HG03520 (cell line): ENCODE measurements around the gene DHX34.
A peak's percentile ranks its signal among the peaks of the same experiment; 100 is the strongest.
"Not testable (repeated sequence)": the region's sequence is repeated elsewhere in the genome, so short reads cannot be mapped to it uniquely, and the experiment has no call there.

Experiments used
- ATAC-seq: cut with Tn5 transposase; IDR thresholded peaks from one replicate; pipeline ENCODE4 v1.9.1; 2021; ENCODE audit warnings: mild to moderate bottlenecking, moderate library complexity; ENCODE audit not compliant: unreplicated experiment

DHX34 gene, protein sequence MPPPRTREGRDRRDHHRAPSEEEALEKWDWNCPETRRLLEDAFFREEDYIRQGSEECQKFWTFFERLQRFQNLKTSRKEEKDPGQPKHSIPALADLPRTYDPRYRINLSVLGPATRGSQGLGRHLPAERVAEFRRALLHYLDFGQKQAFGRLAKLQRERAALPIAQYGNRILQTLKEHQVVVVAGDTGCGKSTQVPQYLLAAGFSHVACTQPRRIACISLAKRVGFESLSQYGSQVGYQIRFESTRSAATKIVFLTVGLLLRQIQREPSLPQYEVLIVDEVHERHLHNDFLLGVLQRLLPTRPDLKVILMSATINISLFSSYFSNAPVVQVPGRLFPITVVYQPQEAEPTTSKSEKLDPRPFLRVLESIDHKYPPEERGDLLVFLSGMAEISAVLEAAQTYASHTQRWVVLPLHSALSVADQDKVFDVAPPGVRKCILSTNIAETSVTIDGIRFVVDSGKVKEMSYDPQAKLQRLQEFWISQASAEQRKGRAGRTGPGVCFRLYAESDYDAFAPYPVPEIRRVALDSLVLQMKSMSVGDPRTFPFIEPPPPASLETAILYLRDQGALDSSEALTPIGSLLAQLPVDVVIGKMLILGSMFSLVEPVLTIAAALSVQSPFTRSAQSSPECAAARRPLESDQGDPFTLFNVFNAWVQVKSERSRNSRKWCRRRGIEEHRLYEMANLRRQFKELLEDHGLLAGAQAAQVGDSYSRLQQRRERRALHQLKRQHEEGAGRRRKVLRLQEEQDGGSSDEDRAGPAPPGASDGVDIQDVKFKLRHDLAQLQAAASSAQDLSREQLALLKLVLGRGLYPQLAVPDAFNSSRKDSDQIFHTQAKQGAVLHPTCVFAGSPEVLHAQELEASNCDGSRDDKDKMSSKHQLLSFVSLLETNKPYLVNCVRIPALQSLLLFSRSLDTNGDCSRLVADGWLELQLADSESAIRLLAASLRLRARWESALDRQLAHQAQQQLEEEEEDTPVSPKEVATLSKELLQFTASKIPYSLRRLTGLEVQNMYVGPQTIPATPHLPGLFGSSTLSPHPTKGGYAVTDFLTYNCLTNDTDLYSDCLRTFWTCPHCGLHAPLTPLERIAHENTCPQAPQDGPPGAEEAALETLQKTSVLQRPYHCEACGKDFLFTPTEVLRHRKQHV

DNA sequence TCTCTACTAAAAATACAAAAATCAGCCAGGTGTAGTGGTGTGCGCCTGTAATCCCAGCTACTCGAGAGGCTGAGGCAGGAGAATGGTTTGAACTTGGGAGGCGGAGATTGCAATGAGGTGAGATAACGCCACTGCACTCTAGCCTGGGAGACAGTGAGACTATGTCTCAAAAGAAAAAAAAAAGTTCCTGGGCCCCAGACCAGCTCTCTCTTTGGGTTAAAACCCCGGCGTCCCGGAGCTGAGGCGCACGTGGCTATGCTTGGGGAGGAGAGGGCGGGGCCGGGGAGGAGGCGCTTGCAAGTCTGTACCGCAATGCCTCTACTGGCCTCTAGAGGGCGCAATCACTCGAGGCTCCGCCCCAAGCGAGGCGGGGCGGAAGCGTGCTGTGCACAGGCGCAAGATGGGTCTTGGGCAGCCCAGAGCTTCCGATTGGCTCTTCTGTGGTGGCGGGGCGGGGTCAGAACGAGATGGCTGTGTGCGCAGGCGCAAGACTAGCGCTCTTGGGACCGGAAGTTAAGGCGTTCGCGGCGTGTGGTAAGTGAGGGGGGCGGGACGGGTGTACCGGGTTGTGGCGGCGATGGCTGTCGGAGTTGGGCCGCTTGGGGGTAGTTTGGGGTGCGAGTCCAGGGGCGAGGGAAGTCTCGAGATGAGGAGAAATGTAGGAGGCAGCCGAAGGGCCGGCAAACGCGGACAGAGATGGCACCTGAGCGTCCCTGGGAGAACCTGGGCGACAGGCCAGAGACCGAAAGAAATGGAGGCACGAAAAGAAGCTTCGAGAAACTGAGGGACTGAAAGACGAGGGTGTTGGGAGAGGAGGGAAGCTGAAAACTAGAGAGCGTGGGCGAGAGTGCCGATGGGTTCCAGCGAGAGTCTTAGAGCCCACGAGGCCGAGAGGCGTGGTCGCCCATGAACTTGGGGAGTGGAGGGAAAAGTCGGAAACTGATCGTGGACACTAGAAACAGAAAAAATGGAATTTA lies at the start of gene DHX34:
Gene DHX34 (plus strand): TSS at position 497 of the 977 bp plus-strand sequence. CDS start 3,716 bp downstream, outside the sequence.
- ATAC-seq = peak; percentile 93

DNA sequence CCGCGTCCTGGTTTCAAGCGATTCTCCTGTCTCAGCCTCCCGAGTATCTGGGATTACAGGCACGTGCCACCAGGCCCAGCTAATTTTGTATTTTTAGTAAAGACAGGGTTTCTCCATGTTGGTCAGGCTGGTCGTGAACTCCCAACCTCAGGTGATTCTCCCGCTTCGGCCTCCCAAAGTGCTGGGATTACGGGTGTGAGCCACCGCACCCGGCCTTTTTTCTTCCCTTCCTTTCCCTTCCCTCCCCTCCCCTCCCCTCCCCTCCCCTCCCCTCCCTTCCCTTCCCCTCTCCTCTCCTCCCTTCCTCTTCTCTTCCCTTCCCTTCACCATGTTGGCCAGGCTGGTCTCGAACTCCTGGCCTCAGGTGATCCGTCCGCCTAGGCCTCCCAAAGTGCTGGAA lies 48.2 kb upstream of the DHX34 start:
- ATAC-seq = not testable (repeated sequence)

DNA sequence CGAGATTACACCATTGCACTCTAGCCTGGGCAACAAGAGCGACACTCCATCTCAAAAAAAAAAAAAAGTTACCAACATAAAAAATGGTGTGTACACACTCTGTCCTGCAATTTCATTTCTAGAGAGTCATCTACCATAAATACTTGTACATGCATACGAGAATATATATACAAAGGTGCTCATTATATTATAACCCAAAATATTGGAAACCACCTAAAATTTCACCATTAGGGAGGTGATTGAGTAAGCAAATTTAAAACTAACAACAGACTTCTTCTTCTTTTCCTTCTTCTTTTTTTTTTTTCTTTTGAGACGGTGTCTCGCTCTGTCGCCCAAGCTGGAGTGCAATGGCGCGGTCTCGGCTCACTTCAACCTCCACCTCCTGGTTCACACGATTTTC lies 46.9 kb upstream of the DHX34 start:
- no peak for ATAC-seq

DNA sequence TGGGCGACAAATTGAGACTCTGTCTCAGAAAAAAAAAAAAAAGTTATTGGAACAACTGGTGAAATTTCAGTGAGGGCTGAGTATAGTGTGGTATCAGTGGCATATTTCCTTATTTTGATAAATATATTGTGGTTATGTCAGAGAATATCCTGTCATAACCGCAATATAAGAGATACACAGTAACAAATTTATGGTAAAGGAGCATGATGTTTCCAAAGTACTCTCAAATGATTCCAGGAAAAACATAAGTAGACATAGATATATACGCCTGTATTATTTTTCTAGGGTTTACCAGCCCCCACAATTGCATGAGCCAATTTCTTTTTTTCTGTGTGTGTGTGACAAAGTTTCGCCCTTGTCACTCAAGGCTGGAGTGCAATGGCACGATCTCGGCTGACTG lies 45.1 kb upstream of the DHX34 start:
- ATAC-seq = no peak

DNA sequence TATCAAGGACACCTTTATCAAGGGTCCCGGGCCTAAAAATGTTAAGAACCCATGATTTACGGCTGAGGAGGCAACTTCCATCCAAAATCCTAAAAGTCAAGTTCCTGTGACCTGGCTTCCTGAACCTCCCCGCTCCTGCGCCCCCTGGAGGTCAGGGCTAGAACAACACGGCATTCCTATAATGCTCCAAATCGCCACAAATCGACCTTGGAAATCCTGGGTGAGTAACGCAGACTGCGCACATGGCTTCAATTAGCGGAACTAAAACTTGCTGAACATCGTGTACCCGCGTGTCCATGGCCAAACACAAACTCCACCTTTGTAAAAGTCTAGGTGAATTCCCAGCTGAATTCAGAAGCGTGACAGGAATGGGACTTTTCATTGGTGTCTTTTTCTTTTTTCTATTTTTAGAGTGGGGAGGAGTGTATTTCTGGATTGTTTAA lies 43.8 kb upstream of the DHX34 start:
- no peak for ATAC-seq

DNA sequence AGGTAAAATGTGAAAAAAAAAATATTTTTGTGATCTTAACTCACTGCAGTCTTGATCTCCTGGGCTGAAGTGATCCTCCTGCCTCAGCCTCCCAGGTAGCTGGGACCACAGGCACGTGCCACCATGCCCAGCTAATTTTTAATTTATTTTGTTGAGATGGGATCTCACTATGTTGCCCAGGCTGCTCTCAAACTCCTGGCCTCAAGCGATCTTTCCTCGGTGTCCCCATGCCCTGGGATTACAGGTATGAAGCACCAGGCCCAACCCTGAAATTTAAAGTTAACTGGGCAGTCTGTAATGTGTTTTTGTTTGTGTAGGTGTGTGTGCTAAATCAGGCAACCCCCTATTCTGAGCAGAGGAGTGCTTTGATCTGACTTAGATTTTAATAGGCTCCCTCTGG lies 42.8 kb upstream of the DHX34 start:
- no peak for ATAC-seq

DNA sequence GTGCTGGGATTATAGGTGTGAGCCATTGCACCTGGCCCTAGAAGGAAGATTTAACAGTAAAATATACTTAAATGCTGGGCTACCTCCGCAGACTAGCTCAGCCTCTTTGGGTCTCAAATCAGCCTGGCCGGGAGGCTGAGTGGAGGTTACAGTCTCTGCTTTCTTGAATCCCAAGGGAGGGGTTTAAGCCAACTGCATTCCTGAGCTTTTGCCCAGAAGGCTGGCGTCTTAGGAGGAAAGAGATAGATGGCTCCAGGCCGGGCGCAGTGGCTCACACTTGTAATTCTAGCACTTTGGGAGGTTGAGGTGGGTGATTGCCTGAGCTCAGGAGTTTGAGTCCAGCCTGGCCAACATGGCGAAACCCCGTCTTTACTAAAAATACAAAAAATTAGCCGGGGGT lies 40.1 kb upstream of the DHX34 start:
- no peak for ATAC-seq

DNA sequence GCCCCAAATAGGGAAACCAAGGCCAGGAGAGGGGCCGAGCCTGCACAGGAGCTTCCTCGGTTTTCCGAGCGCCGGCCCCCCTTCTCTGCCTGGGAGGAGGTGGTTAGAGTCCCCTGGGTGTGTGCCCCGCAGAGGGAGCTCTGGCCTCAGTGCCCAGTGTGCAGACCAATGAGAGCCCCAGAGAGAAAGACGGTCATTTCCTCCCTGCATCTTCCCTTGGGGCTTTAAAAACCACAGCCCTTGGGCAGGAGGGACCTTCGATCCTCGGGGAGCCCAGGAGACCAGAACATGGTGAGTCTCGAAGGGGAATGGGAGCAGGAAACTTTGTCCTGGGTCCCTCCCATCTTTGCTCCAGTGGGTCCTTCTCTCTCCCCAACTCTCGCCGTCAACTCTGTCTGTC lies 39.5 kb upstream of the DHX34 start, which contains the start of gene C5AR1:
Gene C5AR1 (plus strand): TSS at position 254 of the 400 bp plus-strand sequence. CDS start 35 bp downstream, at position 289.
- no peak for ATAC-seq

DNA sequence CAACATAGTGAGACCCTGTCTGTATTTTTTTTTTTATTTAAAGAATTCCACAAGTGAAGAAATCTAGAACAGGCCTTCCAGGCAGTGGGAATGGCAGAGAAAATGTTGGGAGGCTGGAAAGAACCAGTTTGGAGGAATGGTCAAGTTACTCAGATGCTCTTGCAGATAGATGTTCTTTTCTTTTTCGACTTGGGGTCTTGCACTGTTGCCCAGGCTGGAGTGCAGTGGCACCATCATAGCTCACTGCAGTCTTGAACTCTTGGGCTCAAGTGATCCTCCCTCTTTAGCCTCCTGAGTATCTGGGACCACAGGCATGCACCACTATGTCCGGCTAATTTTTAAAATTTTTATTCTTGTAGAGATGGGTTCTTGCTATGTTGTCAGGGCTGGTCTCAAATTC lies 38.8 kb upstream of the DHX34 start:
- ATAC-seq = no peak

DNA sequence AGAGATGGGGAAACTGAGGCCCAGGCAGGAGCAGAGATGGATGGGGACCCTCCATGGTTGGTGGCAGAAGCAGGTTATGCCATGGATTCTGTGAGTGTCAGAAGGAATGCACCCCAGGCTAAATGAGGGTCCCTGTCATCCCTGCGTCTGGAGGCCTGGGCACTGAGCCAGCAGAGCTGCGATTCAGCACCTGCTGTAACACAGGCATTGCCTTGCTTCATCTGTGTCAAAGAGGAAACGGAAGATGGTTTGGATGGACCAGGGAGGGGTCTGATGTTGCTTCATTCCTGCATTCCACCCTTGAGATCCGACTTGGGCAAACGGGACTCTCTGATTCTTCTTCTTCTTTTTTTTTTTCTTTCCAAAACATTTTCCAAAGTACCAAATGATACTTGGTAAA lies 38.3 kb upstream of the DHX34 start:
- ATAC-seq = no peak

DNA sequence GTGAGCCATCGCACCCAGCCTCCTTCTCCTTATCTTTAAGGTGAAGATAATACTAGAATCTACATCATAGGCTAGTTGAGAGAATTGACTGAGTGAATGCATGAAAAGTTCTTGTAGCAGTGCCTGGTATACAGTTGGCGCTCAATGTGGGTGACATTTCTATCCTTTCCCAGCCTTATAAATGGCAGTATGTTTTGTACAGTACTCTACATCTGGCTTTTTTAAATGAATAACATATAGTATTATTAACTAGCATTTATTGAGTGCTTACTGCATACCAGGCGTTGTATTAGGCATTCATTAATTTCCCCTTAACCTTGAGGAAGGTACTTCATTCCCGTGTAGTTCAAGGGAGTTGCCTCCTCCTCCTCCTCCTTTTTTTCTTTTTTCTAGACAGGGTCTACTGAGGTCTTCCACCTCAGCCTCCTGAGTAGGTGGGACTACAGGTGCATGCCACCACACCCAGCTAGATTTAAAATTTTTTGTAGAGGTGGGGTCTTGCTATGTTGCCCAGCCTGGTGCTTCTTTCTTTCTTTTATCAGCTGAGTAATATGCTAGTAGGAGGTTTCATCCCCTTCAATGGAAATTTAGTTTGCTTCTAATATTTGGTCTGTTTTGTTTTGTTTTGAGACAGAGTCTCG lies 36.6 kb upstream of the DHX34 start:
- ATAC-seq = no peak

DNA sequence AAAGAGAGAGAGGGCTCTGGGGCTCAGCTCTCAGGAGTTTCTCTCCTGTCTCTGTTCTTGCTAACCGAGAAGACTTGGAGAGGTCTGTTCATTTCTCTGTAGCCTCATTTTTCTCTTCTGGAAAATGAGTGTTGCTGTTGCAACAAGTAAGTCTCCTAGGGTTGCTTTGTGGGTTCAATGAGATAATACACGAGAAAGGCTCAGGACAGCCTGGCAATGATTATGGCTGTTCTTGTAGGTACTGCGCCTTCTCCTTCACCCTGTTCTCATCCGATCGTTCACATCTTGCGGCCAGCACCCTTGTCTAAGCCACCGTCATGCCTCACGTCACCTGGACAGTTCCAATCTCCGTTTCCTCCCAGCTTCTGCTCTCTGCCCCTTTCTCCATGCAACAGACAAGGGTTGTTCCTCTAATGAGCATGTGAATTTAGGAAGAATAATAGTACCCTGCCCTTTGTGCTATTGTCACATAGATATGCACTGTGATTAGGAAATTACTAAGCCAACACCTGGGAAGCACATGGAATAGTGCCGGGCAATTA lies 35.3 kb upstream of the DHX34 start:
- ATAC-seq = no peak

DNA sequence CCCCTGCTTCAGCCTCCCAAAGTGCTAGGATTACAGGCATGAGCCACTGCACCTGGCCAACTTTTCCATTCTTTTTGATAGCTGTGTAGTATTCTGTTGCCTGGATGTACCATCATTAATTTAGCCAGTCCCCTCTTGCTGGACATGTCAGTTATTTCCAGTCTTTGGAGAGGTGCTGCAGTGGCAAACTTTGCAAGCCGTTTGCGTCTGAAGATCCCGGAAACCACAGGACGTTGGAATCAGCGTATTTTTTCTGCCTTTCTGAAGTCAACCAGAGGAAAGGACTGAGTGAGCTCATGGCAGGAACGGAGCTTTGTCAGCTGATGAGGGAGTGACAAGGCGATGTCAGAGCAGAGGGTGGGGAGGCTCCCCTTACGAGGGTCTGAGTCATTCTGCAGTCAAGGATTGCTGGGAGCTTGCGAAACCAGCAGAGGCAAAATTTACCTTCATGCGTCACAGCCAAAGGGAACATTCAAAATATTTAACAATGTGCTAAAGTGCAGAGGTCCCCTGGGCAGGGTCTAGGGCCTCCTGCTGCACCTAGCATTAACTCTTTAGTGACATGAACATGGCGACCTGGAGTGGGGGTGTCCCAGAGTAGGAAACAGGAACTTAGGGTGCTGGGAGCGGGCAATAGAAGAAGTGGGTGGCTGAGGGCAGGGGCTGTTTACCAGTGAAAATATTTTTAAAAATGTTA lies 33.8 kb upstream of the DHX34 start:
- no peak for ATAC-seq

DNA sequence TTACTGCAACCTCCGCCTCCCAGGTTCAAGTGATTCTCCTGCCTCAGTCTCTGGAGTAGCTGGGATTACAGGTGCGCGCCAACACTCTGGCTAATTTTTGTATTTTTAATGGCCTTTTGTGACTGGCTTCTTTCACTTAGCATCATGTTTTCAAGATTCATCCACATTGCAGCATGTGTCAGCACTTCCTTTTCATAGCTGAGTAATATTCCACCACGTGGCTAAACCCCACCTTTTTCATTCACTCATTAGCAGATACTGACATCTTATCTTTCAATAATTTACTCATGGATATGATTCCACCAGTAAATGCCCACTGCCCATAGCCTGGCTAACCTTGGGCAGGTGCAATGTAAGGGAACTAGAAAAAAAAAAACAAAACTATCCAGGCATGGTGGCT lies 32.6 kb upstream of the DHX34 start:
- ATAC-seq = no peak

DNA sequence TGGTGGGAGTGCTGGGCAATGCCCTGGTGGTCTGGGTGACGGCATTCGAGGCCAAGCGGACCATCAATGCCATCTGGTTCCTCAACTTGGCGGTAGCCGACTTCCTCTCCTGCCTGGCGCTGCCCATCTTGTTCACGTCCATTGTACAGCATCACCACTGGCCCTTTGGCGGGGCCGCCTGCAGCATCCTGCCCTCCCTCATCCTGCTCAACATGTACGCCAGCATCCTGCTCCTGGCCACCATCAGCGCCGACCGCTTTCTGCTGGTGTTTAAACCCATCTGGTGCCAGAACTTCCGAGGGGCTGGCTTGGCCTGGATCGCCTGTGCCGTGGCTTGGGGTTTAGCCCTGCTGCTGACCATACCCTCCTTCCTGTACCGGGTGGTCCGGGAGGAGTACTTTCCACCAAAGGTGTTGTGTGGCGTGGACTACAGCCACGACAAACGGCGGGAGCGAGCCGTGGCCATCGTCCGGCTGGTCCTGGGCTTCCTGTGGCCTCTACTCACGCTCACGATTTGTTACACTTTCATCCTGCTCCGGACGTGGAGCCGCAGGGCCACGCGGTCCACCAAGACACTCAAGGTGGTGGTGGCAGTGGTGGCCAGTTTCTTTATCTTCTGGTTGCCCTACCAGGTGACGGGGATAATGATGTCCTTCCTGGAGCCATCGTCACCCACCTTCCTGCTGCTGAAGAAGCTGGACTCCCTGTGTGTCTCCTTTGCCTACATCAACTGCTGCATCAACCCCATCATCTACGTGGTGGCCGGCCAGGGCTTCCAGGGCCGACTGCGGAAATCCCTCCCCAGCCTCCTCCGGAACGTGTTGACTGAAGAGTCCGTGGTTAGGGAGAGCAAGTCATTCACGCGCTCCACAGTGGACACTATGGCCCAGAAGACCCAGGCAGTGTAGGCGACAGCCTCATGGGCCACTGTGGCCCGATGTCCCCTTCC lies 28.9 kb upstream of the DHX34 start:
- no peak for ATAC-seq

DNA sequence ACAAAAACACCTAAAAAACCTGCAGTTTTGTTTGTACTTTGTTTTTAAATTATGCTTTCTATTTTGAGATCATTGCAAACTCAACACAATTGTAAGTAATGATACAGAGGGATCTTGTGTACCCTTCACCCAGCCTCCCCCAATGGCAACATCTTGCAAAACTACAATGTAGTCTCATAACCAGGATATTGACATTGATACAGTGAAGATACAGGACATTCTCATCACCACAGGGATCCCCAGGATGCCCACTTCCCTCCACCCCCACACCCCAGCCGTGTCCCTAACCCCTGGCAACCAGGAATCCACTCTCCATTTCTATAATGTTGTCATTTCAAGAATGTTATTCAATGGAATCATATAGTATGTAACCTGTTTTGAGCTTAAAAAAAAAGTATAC lies 27.5 kb upstream of the DHX34 start:
- ATAC-seq = no peak

DNA sequence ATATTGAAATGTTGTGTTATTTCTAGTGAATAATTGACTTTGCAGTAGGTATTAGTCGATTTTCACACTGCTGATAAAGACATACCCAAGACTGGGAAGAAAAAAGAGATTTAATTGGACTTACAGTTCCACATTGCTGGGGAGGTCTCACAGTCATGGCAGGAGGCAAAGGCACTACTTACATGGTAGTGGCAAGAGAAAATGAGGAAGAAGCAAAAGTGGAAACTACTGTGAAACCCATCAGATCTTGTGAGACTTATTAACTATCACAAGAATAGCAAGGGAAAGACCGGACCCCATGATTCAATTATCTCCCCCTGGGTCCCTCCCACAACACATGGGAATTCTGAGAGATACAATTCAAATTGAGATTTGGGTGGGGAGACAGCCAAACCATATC lies 27.1 kb upstream of the DHX34 start:
- no peak for ATAC-seq

DNA sequence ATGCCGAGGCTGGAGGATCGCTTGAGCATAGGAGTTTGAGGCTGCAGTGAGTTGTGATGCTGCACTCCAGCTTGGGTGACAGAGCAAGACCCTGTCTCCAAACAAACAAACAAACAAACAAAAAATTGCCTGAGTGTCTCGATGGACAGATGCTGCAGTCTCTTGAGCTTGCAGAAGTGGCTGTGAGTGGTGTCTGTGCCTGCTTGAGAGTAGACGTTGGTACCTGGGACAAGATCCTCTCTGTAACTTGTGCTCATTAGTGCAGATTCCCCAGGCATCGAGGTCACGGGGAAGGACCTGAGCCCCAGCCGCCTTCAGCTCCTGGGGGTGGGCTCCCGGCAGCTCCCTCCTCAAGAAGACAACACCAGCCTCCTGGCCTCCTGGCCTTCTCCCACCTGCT lies 25.7 kb upstream of the DHX34 start:
- ATAC-seq = no peak
